PFSK-1 (cell line): Measurements from ENCODE around the gene EEPD1.

Source experiments
- FOXP2 ChIP-seq: optimal IDR thresholded peaks from 2 replicates; pipeline ENCODE3; 2011; ENCODE audit warnings: borderline replicate concordance, control low read depth, inconsistent platforms; ENCODE audit not compliant: insufficient read depth; ENCODE audit errors: extremely low read length, extremely low read depth
- POLR2AphosphoS5 ChIP-seq: IDR thresholded peaks from 2 replicates; pipeline ENCODE4 v1.6.1; 2012; ENCODE audit warnings: low read depth, mild to moderate bottlenecking, control low read depth, low read length, moderate library complexity
- REST ChIP-seq, 2 experiments: IDR thresholded peaks; 2 replicates each; pipeline versions ENCODE4 v1.6.1 to v1.8.0; 2011 to 2012; ENCODE audit warnings: low read depth in 2 of 2, low read length in 2 of 2, control low read depth in 1 of 2, inconsistent platforms in 1 of 2, mild to moderate bottlenecking in 1 of 2, moderate library complexity in 1 of 2; ENCODE audit not compliant: insufficient read depth in 1 of 2
- SIN3A ChIP-seq: IDR thresholded peaks from 2 replicates; pipeline ENCODE4 v1.6.1; 2012; ENCODE audit warnings: mild to moderate bottlenecking, low read length, moderate library complexity, borderline replicate concordance; ENCODE audit not compliant: insufficient read depth
- TAF1 ChIP-seq: IDR thresholded peaks from 2 replicates; pipeline ENCODE4 v1.6.1; 2012; ENCODE audit warnings: low read length, control low read depth, borderline replicate concordance; ENCODE audit not compliant: insufficient read depth

The EEPD1 gene

GRCh38 chr7:36128448-36129047, 24.5 kb upstream of the EEPD1 start:
- TF ChIP-seq SIN3A (no peak), FOXP2 (no peak), TAF1 (no peak), POLR2AphosphoS5 (no peak), REST (IDR thresholded peaks at IDR 0.05; ENCODE audit: insufficient read depth in 1 of 2, low read depth in 2 of 2, low read length in 2 of 2) (no peak)

DNA sequence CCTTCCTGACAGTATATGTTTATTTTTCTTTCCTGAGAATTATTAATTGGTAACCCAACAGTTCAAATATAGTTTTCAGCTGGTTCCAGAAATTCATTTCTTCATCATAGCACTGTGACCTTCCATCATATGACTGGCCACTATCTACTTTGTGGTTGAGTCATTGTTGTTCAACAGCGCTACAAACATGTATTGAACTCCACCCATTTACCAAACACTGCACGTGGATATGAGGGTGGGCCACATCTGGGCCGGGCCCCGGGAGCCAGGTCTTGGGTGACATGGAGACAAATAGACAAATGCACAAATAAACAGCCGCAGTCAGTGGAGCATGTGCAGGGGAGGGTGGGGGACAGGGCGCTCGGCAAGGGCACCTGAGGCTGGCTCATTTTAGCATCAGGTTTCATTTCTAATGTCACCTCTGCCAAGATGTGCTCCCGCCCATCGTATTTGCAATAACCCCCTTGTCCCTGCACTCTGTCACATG, 24.0 kb upstream of the EEPD1 start:
- TF ChIP-seq TAF1 (no peak), POLR2AphosphoS5 (no peak), SIN3A (no peak), FOXP2 (no peak), REST (IDR thresholded peaks at IDR 0.05; ENCODE audit: insufficient read depth in 1 of 2, low read depth in 2 of 2, low read length in 2 of 2) (no peak)

- TF ChIP-seq REST (IDR thresholded peaks at IDR 0.05; ENCODE audit: insufficient read depth in 1 of 2, low read depth in 2 of 2, low read length in 2 of 2), result no peak
- TF ChIP-seq POLR2AphosphoS5, result no peak
- no peak for TF ChIP-seq FOXP2
- no peak for TF ChIP-seq TAF1
- TF ChIP-seq SIN3A, result no peak
Observed at GRCh38 chr7:36130236-36130945, 22.7 kb upstream of the EEPD1 start.

DNA sequence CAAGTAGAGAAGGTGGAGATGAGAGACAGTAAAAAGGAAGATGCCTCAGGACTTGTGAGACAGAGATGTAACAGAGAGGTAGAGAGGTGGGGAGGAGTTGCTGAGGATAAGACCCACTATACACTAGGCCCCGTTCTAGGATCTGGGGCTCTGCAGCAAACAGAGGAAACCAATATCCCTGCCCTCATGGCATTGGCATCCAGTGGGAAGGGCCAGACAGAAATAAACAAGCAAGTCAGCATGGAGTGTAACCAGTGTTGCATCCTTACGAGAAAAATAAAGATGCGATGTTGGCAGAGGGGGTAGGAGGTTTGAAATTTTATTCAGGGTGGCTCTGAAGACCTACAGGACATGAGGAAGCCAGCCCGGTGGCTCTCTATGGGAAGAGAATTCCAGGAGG, 22.0 kb upstream of the EEPD1 start:
- TF ChIP-seq POLR2AphosphoS5 (no peak), REST (IDR thresholded peaks at IDR 0.05; ENCODE audit: insufficient read depth in 1 of 2, low read depth in 2 of 2, low read length in 2 of 2) (no peak), TAF1 (no peak)

DNA sequence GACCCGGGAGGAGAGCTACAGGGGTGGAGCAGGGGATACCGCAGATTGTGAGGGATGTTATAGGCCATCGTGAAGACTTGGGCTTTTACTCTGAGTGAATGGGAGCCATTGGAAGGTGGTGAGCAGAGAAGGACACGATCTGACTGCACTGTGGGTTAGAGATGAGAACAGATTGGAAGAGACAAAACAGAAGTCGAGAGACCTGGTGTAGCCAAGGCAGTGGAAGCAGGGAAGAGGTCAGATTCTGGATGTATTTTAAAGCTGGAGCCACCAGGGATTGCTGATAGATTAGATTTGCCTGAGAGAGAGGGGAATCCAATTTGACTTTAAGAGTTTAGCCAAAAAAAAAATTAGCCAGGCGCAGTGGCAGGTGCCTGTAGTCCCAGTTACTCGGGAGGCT, 21.6 kb upstream of the EEPD1 start:
- no peak for TF ChIP-seq FOXP2
- no peak for TF ChIP-seq SIN3A
- TF ChIP-seq REST (IDR thresholded peaks at IDR 0.05; ENCODE audit: insufficient read depth in 1 of 2, low read depth in 2 of 2, low read length in 2 of 2), result no peak
- TF ChIP-seq TAF1, result no peak
- no peak for TF ChIP-seq POLR2AphosphoS5
